H1 (cell line): ENCODE results near the gene CAMK2B. TPM values are rescaled to one million over a fixed set of nuclear protein-coding genes. Genes with fewer than 3 reads are reported as not detected.

Experiments used
- EGR1 ChIP-seq: IDR thresholded peaks from 2 replicates; pipeline ENCODE4 v1.6.1; 2011; ENCODE audit warnings: low read depth, low read length, borderline replicate concordance
- FOSL1 ChIP-seq: IDR thresholded peaks from 2 replicates; pipeline ENCODE4 v1.6.1; 2011; ENCODE audit warnings: mild to moderate bottlenecking, low read depth, low read length, moderate library complexity; ENCODE audit not compliant: insufficient read depth
- PHF8 ChIP-seq: fragments of 200-600 bp; sonication (generic); conservative IDR thresholded peaks from 2 replicates; pipeline ENCODE4 v1.7.1; 2012; ENCODE audit warnings: low read depth, mild to moderate bottlenecking, inconsistent platforms, low read length, moderate library complexity
- polyA plus RNA-seq, 7 experiments: library from polyadenylated mRNA; depleted of rRNA in 3 of 7; stranded (reverse) in 5 of 7; unstranded in 2 of 7; fragments of >200 nt in 5 of 7; fragments of 200-250 nt in 2 of 7; gene quantifications; 1 replicate in 5 of 7; 2 replicates in 1 of 7; 4 replicates in 1 of 7; pipeline versions ENCODE4 v1.2.1 to v1.2.3, GENCODE V29; 2011 to 2013; ENCODE audit warnings: missing spikeins in 2 of 7, mixed read lengths in 2 of 7
- total RNA-seq: library from RNA; stranded (reverse); fragmentation: NEBNext Ultra II Directional; extraction: Animal tissue kit (Norgen Biotek cat#: 25700); gene quantifications from 2 replicates; pipeline ENCODE4 v1.2.1, GENCODE V29; 2021
- TF ChIP-seq, protein P1 (sequence below): fragments of 300-600 bp; sonication (generic); IDR thresholded peaks from 2 replicates; pipeline ENCODE4 v1.7.1; 2012; ENCODE audit warnings: low read length, moderate library complexity, mild to moderate bottlenecking, inconsistent platforms; ENCODE audit not compliant: insufficient replicate concordance
- TF ChIP-seq, protein P2 (sequence below): IDR thresholded peaks from 2 replicates; pipeline ENCODE4 v1.6.1; 2011; ENCODE audit warnings: low read length, improper control_type of control experiment

The CAMK2B gene
- total and polyA plus RNA-seq, 2 of the 8 experiments (the other 6 are each of a cell fraction or from before 2014, with no cell fraction given) = 0.05 to 0.15 TPM

DNA sequence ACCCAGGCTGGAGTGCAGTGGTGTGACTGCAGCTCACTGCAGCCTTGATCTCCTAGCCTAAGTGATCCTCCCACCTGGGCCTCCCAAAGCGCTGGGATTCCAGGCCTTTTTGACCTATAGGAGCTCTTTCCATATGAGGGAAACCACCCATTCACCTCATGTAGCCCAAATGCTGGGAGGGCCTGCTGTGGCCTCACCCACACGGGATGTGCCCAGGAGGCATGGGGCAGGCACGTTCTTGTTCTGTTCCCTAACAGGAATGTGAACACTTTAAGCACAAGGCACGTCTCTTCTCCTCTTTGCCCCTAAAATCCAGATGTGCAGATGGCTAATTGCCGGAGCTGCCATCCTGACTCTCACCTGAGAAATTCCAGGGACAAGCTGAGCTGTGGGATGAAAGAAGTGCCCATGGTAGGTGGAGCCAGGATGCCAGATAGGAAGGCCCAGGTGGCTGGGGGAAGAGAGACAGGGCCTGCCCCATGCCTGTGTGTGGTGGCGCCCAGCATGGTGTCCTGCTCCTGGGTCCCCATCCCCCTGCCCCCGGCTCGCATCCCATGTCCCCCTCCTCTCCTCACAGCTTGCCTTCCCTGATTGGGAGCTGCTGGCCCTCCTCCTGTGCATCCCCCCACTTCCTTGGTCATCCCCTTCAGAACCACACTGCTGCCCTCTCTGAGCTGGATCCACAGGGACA, 17.3 kb downstream of the CAMK2B start (continued):
- TF ChIP-seq PHF8 (no peak), FOSL1 (no peak), EGR1 (no peak)
- TF ChIP-seq, protein P1, sequence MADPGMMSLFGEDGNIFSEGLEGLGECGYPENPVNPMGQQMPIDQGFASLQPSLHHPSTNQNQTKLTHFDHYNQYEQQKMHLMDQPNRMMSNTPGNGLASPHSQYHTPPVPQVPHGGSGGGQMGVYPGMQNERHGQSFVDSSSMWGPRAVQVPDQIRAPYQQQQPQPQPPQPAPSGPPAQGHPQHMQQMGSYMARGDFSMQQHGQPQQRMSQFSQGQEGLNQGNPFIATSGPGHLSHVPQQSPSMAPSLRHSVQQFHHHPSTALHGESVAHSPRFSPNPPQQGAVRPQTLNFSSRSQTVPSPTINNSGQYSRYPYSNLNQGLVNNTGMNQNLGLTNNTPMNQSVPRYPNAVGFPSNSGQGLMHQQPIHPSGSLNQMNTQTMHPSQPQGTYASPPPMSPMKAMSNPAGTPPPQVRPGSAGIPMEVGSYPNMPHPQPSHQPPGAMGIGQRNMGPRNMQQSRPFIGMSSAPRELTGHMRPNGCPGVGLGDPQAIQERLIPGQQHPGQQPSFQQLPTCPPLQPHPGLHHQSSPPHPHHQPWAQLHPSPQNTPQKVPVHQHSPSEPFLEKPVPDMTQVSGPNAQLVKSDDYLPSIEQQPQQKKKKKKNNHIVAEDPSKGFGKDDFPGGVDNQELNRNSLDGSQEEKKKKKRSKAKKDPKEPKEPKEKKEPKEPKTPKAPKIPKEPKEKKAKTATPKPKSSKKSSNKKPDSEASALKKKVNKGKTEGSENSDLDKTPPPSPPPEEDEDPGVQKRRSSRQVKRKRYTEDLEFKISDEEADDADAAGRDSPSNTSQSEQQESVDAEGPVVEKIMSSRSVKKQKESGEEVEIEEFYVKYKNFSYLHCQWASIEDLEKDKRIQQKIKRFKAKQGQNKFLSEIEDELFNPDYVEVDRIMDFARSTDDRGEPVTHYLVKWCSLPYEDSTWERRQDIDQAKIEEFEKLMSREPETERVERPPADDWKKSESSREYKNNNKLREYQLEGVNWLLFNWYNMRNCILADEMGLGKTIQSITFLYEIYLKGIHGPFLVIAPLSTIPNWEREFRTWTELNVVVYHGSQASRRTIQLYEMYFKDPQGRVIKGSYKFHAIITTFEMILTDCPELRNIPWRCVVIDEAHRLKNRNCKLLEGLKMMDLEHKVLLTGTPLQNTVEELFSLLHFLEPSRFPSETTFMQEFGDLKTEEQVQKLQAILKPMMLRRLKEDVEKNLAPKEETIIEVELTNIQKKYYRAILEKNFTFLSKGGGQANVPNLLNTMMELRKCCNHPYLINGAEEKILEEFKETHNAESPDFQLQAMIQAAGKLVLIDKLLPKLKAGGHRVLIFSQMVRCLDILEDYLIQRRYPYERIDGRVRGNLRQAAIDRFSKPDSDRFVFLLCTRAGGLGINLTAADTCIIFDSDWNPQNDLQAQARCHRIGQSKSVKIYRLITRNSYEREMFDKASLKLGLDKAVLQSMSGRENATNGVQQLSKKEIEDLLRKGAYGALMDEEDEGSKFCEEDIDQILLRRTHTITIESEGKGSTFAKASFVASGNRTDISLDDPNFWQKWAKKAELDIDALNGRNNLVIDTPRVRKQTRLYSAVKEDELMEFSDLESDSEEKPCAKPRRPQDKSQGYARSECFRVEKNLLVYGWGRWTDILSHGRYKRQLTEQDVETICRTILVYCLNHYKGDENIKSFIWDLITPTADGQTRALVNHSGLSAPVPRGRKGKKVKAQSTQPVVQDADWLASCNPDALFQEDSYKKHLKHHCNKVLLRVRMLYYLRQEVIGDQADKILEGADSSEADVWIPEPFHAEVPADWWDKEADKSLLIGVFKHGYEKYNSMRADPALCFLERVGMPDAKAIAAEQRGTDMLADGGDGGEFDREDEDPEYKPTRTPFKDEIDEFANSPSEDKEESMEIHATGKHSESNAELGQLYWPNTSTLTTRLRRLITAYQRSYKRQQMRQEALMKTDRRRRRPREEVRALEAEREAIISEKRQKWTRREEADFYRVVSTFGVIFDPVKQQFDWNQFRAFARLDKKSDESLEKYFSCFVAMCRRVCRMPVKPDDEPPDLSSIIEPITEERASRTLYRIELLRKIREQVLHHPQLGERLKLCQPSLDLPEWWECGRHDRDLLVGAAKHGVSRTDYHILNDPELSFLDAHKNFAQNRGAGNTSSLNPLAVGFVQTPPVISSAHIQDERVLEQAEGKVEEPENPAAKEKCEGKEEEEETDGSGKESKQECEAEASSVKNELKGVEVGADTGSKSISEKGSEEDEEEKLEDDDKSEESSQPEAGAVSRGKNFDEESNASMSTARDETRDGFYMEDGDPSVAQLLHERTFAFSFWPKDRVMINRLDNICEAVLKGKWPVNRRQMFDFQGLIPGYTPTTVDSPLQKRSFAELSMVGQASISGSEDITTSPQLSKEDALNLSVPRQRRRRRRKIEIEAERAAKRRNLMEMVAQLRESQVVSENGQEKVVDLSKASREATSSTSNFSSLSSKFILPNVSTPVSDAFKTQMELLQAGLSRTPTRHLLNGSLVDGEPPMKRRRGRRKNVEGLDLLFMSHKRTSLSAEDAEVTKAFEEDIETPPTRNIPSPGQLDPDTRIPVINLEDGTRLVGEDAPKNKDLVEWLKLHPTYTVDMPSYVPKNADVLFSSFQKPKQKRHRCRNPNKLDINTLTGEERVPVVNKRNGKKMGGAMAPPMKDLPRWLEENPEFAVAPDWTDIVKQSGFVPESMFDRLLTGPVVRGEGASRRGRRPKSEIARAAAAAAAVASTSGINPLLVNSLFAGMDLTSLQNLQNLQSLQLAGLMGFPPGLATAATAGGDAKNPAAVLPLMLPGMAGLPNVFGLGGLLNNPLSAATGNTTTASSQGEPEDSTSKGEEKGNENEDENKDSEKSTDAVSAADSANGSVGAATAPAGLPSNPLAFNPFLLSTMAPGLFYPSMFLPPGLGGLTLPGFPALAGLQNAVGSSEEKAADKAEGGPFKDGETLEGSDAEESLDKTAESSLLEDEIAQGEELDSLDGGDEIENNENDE = no peak
- TF ChIP-seq, protein P2, sequence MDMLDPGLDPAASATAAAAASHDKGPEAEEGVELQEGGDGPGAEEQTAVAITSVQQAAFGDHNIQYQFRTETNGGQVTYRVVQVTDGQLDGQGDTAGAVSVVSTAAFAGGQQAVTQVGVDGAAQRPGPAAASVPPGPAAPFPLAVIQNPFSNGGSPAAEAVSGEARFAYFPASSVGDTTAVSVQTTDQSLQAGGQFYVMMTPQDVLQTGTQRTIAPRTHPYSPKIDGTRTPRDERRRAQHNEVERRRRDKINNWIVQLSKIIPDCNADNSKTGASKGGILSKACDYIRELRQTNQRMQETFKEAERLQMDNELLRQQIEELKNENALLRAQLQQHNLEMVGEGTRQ = no peak
